NK-92 (cell line): ENCODE results near the gene NRAP.

Experiments used
- DNase-seq: peaks from one replicate; lab custom pipeline; 2025; ENCODE audit not compliant: unreplicated experiment; lab: John Stamatoyannopoulos, UW

The NRAP gene, protein sequence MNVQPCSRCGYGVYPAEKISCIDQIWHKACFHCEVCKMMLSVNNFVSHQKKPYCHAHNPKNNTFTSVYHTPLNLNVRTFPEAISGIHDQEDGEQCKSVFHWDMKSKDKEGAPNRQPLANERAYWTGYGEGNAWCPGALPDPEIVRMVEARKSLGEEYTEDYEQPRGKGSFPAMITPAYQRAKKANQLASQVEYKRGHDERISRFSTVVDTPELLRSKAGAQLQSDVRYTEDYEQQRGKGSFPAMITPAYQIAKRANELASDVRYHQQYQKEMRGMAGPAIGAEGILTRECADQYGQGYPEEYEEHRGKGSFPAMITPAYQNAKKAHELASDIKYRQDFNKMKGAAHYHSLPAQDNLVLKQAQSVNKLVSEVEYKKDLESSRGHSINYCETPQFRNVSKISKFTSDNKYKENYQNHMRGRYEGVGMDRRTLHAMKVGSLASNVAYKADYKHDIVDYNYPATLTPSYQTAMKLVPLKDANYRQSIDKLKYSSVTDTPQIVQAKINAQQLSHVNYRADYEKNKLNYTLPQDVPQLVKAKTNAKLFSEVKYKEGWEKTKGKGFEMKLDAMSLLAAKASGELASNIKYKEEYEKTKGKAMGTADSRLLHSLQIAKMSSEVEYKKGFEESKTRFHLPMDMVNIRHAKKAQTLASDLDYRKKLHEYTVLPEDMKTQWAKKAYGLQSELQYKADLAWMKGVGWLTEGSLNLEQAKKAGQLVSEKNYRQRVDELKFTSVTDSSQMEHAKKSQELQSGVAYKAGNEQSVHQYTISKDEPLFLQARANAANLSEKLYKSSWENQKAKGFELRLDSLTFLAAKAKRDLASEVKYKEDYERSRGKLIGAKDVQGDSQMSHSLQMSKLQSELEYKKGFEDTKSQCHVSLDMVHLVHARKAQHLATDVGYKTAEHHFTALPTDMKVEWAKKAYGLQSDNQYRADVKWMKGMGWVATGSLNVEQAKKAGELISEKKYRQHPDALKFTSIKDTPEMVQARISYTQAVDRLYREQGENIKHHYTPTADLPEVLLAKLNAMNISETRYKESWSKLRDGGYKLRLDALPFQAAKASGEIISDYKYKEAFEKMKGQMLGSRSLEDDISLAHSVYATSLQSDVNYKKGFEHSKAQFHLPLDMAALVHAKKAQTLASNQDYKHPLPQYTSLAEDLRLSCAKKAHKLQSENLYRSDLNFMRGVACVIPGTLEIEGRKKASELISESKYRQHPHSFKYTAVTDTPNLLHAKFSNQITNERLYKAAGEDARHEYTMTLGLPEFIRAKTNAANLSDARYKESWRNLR (N-terminal part only)

DNA sequence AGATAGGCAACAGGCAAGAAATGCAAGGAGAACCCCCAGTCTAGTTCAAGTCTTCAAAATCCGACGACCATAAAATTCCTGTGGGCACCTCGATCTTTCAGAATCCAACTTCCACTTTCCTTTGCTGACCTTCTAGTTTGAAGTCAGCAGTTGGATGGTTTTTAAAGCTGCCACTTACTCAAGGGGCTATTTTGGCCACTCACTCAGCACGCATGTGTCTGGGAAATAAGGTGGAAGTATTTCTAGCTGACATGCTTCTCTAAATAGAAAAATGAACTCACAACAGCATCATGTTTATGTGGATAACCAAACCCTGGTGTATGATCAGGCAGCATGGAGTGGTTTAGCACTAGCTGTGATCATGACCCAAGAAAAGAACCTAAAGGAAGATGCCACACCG, at the start of gene NRAP:
Gene NRAP, minus strand, starts transcription at position 134 of the 400 bp plus-strand sequence. CDS start 159 bp downstream, outside the sequence.
- no peak for DNase-seq

GRCh38 chr10:113713640-113713982, 49.8 kb upstream of the NRAP start:
- DNase-seq: no peak

GRCh38 chr10:113712755-113713639, 49.2 kb upstream of the NRAP start:
- no peak for DNase-seq

GRCh38 chr10:113712024-113712423, 48.2 kb upstream of the NRAP start:
- no peak for DNase-seq

GRCh38 chr10:113711142-113711541, 47.3 kb upstream of the NRAP start:
- no peak for DNase-seq

DNA sequence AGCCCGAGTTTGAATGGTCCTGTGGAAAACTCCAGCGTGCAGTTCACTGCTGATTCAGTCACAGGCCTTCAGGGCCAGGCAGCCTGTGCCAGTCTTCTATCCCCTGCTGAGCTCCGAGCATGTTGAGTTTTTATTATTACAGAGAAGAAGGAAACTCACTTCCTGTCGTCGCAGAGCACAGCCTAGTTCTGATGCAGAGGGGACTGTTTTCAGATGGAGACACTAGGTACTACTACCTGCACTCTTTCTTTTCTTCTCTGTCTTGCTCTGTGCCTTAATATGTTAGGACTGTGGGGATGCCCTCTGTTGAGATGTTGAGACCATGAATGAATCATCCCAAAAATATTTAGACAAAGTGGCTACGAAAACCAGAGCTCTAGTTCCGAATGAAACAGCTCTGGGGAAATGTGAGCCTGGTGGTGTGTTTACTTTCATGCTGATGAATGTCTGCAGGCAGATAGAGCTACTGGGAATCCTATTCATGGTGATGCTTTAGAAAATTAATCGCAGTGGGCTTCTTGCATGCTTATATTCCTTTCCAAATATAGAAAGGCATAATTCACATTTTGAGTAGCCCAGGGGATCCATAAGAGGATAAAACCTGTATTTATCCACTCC, 45.5 kb upstream of the NRAP start:
- no peak for DNase-seq

DNA sequence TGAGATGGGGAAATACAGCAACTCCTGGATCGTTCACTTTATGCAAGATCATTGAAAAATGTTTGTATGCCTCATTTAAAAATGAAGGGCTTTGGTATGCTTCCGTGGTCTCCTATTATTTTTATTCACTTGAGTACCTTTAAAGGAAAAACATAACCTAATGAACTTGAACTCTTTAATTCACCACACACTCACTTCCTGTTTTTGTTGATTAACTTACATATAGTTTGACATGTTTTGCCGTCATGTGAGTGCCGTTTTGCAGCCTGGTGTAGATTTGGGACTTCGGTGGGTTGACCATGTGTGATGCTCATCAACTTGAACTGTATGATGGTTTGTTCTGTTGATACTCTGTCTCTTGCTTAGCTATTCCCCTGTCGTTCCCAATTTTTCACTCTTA, 44.8 kb upstream of the NRAP start:
- DNase-seq: no peak

DNA sequence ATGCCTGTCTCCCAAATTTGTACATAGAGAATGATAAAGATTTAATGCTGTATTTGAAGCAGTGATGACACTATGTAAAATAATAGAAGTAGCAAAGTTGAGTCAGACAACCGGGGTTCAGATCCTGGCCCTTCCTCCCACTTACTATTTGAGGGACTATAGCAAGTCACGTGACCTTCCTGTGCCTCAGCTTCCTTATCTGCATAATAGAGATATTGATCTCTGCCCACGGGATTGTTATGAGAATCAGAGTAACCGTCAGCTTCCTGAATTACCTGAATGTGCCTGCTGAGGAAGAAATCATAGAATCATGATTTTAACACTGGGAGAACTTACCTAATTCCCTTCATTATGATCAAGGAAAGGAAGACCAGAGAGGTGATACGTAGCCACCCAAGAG, 42.8 kb upstream of the NRAP start:
- DNase-seq: no peak

GRCh38 chr10:113705344-113705652, 41.5 kb upstream of the NRAP start:
- no peak for DNase-seq

GRCh38 chr10:113704637-113705343, 40.9 kb upstream of the NRAP start:
- no peak for DNase-seq

DNA sequence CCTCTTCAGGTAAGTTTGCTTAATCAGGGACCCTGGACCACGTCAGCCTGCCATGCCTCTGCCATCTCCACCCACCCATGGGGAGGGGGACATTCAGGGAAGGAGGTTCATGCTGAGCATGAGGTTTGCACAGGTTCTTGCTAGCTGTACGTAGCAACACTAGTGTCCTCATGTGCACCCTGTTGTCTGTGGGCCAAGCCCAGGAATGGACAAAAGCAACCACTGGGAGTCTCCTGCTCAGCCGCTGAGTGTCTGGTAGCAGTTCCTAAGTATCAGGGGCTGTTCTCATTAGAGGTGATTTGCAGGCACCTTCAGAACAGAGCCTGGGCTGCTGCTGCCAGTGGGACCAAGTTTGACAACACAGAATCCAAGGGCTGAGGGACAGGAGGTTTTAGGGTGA, 33.8 kb upstream of the NRAP start:
- DNase-seq: no peak

GRCh38 chr10:113695691-113696090, 31.9 kb upstream of the NRAP start:
- DNase-seq: no peak

DNA sequence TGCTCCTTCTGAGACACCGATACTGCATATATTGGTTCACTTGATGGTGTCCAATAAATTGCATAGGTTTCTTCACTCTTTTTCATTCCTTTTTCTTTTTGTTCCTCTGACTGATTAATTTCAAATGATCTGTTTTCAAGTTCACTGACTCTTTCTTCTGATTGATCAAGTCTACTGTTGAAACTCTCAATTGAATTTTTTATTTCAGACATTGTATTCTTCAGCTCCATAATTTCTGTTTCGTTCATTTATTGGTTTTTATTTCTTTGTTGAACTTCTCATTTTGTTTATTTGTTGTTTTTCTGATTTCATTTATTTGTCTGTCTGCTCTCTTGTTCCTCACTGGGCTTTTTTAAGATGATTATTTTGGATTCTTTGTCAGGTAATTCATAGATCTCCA, 29.5 kb upstream of the NRAP start:
- no peak for DNase-seq

DNA sequence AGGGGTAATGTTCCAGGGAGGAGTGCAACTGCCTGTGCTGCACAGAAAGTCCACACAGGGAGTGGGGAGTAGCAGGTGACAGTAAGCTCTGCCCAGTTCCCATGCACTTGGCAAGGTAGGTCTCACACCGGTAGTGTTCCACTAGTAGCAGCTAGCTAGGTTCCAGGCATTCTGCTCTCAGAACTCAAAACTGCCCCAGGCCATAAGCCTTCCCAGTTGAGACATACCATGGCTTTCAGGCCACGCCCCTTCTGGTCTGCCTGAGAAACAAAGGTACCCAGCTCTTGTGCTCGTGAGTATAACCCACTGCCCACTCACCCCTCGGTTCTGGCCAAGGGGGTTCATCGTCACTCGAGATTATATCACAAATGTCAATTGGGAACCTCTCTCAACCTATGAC, 28.4 kb upstream of the NRAP start:
- no peak for DNase-seq

DNA sequence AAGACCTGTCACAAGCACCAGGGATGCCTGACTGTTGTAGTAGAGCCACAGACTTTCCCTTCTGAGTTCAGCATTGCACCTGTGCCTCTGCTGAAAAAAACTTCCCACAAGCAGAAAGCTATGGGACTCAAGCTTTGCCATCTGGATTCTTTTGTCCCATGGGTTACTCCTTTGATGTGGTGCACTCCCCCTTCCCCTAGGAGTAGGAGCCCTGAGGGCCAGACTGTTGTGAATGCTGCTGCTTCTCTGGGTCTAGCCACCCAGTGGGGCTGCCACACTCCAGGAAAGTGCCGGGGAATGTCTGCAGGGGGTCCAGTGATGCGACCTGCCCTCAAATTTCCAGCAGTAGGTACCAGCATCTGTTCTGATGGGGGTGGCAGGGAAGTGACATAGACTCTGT, 27.5 kb upstream of the NRAP start:
- no peak for DNase-seq

DNA sequence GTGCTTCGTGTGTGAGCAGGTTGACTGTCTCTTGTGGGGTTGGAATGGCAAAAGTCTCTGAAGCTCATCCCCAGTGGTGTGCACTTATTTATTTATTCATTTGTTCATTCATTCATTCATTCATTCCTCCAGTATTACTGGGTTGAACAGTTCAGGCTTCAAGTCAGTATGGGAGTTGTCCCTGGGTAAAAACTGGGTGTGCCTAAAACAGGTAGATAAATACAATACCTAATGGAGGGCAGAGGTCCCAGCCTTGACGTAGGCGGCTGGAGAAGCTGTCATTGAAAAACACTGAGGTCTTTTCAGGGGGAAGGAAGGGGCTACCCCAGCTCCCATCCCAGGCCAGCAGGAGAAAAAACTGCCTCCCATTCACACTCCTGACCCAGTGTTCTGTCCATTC, 26.9 kb upstream of the NRAP start:
- DNase-seq: no peak

- DNase-seq: no peak
These were observed 25.7 kb upstream of the NRAP start for GRCh38 chr10:113689574-113689973.

DNA sequence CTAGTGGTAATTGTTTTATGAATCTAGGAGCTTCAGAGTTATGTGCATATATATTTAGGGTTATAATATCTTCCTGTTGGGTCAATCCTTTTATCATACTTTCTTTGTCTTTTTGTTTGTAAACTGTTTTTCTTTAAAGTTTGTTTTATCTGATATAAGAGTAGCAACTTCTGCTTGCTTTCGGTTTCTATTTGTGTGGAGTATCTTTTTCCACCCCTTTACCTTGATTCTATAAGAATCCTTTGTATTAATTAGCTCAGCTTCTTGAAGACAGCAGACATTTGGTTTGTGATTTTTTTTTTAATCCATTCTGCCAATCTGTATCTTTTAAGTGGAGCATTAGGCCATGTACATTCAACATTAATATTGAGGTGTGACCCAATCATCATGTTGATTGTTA, 25.2 kb upstream of the NRAP start:
- no peak for DNase-seq

- no peak for DNase-seq
These were observed 23.2 kb upstream of the NRAP start for GRCh38 chr10:113687037-113687436.

DNA sequence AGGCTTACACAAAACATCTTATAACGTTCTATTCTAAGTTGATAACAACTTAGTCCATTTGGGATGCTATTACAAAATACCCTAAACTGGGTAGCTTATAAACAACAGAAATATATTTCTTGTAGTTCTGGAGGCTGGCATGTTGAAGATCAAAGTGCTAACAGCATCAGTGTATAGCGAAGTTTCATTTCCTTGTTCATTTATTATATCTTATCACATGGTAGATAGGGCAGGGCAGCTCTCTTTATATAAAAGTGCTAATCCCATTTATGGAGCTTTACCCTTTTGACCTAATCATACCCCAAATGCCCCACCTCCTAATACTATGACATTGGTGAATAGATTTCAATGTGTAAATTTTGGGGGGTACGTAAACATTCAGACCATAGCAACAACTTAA, 22.2 kb upstream of the NRAP start:
- DNase-seq: no peak
